Activated CD4-positive, alpha-beta T cell treated with anti-CD3 and anti-CD28 coated beads for 4 hours (primary cell): ENCODE measurements around the gene NSL1.
"Not testable (repeated sequence)": the region's sequence is repeated elsewhere in the genome, so short reads cannot be mapped to it uniquely, and the experiment has no call there.

ENCODE experiments used
- DNase-seq, 2 donors: peaks; one replicate each; pipeline ENCODE4 v3.0.0-alpha.2; 2020

Gene NSL1

DNA sequence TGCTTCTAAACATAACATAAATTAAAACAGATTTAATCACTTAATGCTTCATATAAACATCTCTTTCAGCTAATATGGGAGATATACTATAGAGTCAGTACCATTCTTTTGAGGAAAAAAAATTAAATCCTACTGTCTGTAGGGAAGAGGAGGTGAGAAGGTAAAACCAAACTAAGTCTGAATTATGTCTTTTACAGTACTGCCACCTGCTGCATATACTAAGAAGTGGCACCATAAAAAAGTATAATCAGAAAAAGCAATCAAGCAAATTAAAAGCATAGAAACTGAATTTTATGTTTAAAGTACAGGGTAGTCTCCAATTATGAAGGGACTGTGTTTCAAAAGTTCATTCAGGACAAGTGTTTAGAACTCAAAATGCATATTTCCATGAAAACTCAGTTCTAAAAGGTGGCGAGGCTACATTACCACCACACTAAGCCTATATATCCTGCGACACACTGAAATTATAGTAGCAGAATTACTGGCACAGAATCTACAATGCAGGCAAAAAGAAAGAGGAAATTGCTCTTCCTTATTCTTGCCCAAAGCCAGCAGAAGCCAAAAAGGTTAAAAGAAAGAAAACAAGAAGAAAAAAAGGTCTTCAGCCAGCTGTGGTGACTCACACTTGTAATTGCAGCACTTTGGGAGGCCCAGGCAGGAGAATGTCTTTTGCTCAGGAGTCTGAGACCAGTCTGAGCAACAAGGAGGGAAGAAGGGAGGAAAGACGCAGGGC, 9.0 kb downstream of the NSL1 start:
- DNase-seq = no peak

- DNase-seq = no peak
Observed at GRCh38 chr1:212781225-212781624, 10.4 kb downstream of the NSL1 start.

DNA sequence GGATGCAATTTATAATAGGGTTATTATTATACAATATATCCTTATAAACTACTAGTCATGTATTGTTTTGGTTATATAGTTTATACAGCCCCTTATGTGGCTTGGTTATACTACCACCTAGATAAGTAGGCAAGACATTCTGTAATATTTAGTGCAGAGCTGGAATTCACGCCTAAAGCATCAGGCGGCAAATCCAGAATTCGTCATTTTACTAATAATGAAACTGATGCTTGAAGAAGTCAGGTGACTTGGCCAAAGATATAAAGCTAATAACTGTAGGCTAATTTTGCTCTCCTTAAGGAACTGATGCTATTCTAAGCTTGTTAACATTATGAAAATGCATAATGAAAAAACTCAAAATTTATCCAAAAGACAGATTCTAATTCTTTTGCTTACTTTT, 10.8 kb downstream of the NSL1 start:
- DNase-seq = no peak

- not testable (repeated sequence) for DNase-seq
Observed at GRCh38 chr1:212779086-212779485, 12.5 kb downstream of the NSL1 start.

GRCh38 chr1:212777151-212777550, 14.4 kb downstream of the NSL1 start:
- DNase-seq = no peak

GRCh38 chr1:212775241-212775640, 16.3 kb downstream of the NSL1 start:
- no peak for DNase-seq

GRCh38 chr1:212774584-212774983, 17.0 kb downstream of the NSL1 start:
- no peak for DNase-seq

GRCh38 chr1:212773011-212773410, 18.6 kb downstream of the NSL1 start:
- no peak for DNase-seq

- no peak for DNase-seq
Observed at GRCh38 chr1:212771341-212771740, 20.2 kb downstream of the NSL1 start.

GRCh38 chr1:212769459-212770167, 22.0 kb downstream of the NSL1 start:
- DNase-seq = no peak

DNA sequence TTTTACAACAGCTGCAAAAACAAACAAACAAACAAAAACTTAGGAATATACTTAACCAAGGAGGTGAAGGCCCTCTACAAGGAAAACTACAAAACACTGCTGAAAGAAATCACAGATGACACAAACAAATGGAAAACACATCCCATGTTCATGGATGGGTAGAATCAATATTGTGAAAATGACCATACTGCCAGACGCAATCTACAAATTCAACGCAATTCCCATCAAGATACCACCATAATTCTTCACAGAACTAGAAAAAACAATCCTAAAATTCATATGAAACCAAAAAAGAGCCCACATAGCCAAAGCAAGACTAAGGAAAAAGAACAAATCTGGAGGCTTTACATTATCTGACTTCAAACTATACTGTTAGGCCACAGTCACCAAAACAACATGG, 24.8 kb downstream of the NSL1 start:
- DNase-seq = not testable (repeated sequence)

GRCh38 chr1:212764718-212765281, 26.8 kb downstream of the NSL1 start:
- not testable (repeated sequence) for DNase-seq

DNA sequence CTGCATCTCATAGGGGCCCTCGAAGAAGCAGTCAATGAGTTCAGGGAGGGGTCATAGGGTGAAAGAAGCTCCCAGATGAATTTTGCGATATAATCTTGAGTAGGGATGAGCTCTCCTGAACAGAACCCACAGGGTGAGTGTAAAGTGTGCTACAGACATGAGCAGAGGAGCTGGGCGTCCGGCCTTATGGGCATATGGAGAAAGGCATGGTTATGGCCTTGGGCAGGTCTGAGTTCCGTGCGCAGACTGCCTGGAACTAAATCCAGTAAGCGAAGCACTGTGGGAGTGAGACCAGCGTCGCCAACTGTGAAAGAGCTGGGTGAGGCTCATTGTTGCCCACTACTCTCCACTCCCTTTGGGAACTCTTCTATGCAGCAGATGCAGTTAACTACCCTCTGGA, 28.7 kb downstream of the NSL1 start:
- DNase-seq = no peak

- no peak for DNase-seq
Observed at GRCh38 chr1:212762234-212762633, 29.3 kb downstream of the NSL1 start.

- DNase-seq = peak; percentile 58 to 64
Observed at GRCh38 chr1:212760126-212760823, 31.3 kb downstream of the NSL1 start.

DNA sequence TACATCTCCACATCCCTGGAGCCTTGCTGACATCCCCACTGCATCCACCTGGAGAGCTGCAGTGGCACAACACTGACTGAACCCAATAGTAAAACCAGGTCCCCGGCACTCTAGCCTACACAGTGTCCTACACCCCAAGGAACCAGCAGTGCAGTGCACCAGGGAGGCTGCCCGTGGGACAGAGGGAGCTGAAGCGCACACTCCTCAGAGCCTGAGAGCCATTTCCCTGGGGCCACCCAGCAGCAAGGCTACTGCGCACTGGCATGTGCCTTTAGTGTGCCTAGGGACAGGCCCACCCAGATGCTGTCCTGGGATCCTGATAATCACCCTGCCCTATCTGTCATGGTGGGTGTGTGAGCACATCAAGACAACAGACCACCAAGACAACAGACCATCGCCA, 31.9 kb downstream of the NSL1 start:
- DNase-seq = no peak

DNA sequence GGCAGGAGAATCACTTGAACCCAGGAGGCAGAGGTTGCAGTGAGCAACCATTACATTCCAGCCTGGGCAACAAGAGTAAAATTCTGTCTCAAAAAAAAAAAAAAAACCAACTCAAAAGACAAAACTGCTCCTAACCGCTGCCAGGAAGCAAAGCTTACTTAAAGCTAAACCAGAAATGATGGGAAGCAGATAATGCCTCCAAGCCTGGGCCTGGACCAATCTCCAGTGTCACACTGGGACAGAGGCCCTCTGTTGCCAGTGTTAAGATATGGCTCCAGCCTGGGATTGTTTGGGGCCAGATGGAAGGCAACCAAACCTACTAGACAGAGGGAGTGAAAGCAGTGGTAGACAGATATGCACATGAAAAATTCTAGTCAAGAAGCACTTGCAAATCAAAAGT, 36.9 kb downstream of the NSL1 start:
- DNase-seq = no peak

- no peak for DNase-seq
Observed at GRCh38 chr1:212754193-212754592, 37.4 kb downstream of the NSL1 start.

DNA sequence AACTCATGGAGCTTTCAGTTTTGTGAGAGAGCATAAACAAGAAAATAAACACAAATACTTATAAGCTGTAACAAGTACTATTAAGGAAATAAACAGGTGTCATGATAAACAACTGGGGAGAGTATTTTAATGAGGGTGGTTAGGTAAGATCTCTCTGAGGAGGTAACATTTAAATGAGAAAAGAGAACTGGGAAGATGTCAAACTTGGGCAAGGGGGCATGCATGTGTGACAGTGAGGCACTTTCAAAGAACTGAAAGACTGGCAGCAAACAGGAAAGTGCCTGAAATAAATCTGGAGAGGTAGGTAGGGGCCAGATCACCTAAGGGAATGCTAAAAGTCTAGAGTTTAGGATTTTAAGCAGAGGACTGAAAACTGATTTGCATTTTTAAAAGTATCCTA, 37.8 kb downstream of the NSL1 start:
- no peak for DNase-seq

DNA sequence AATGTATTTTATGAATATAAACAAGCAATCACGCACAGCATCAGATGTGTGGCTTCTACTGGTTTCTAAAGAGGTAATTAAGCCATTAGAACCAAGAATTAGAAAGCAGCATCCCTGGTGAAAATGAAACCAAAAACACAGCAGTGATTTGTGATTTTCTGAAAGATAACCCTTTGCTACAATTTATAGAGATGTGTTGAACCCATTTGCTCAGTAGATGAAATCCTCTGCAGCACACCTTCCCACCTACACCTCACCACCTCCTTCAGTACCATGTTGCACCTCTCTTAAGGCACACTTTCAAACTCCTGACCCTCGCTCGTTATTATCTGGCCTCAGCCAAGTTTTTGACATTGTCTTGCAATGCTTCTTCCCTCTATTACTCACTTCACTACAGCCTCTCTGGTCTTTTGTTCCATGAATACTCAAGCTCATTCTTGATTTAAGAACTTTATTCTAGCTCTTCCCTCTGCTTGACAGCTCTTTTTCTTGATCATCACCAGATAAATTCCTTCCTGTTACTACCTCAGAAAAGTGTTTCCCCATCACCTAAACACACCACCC, 38.6 kb downstream of the NSL1 start:
- DNase-seq = no peak

- no peak for DNase-seq
Observed at GRCh38 chr1:212752252-212752933, 39.2 kb downstream of the NSL1 start.

GRCh38 chr1:212749821-212750535, 41.6 kb downstream of the NSL1 start:
- peak; percentile 12 to 18 for DNase-seq
